Stimulated activated naive CD8-positive, alpha-beta T cell treated with anti-CD3 and anti-CD28 coated beads, Interleukin-15, Interleukin-2, amounts not matched to agents 100 U/mL and 50 U/mL, for 24 hours (primary cell): ENCODE measurements around the gene MYO9B.
"Not testable (repeated sequence)": the region's sequence is repeated elsewhere in the genome, so short reads cannot be mapped to it uniquely, and the experiment has no call there.

Experiments
- ATAC-seq: fragments of 150-1000 bp; cut with Tn5 transposase; one replicate; pipeline ENCODE4 v1.10.0; 2021
- DNase-seq: peaks from one replicate; pipeline ENCODE4 v3.0.0; 2021

Gene MYO9B

GRCh38 chr19:17090583-17090982 lies 15.0 kb downstream of the MYO9B start:
- peak; percentile 51 for DNase-seq
- peak; percentile 86 for ATAC-seq

- DNase-seq = peak; percentile 31
- peak; percentile 47 for ATAC-seq
These were observed 16.3 kb downstream of the MYO9B start for GRCh38 chr19:17091758-17092333.

GRCh38 chr19:17092696-17093095 lies 17.1 kb downstream of the MYO9B start:
- DNase-seq = no peak

GRCh38 chr19:17094694-17095093 lies 19.1 kb downstream of the MYO9B start:
- not testable (repeated sequence) for DNase-seq, ATAC-seq

More at GRCh38 chr19:17092696-17093095, 17.1 kb downstream of the MYO9B start:
- no peak for ATAC-seq

GRCh38 chr19:17095141-17095919 lies 19.8 kb downstream of the MYO9B start:
- ATAC-seq = no peak
- DNase-seq = no peak

GRCh38 chr19:17097593-17098126 lies 22.1 kb downstream of the MYO9B start:
- ATAC-seq (no peak), DNase-seq (no peak)

GRCh38 chr19:17098326-17098725 lies 22.7 kb downstream of the MYO9B start:
- no peak for ATAC-seq
- no peak for DNase-seq

GRCh38 chr19:17101686-17102628 lies 26.4 kb downstream of the MYO9B start:
- DNase-seq (no peak), ATAC-seq (no peak)

- no peak for DNase-seq
- ATAC-seq = no peak
These were observed 27.6 kb downstream of the MYO9B start for GRCh38 chr19:17103177-17103576.

GRCh38 chr19:17104679-17105078 lies 29.1 kb downstream of the MYO9B start:
- no peak for ATAC-seq
- DNase-seq = no peak

GRCh38 chr19:17105556-17105955 lies 30.0 kb downstream of the MYO9B start:
- no peak for DNase-seq
- no peak for ATAC-seq

GRCh38 chr19:17106964-17107363 lies 31.4 kb downstream of the MYO9B start:
- not testable (repeated sequence) for DNase-seq, ATAC-seq

GRCh38 chr19:17107546-17108452 lies 32.2 kb downstream of the MYO9B start:
- DNase-seq = peak; percentile 26
- peak; percentile 59 for ATAC-seq

- ATAC-seq (no peak), DNase-seq (no peak)
These were observed 32.8 kb downstream of the MYO9B start for GRCh38 chr19:17108453-17108784.

GRCh38 chr19:17109300-17109699 lies 33.7 kb downstream of the MYO9B start:
- DNase-seq = no peak
- no peak for ATAC-seq

GRCh38 chr19:17109962-17110598 lies 34.5 kb downstream of the MYO9B start:
- DNase-seq = peak; percentile 53
- ATAC-seq = peak; percentile 55

- ATAC-seq = no peak
- no peak for DNase-seq
These were observed 35.0 kb downstream of the MYO9B start for GRCh38 chr19:17110599-17110966.

GRCh38 chr19:17111766-17112165 lies 36.2 kb downstream of the MYO9B start:
- ATAC-seq (no peak), DNase-seq (no peak)

GRCh38 chr19:17112271-17112670 lies 36.7 kb downstream of the MYO9B start:
- DNase-seq (no peak), ATAC-seq (no peak)

GRCh38 chr19:17112700-17113099 lies 37.1 kb downstream of the MYO9B start:
- ATAC-seq (no peak), DNase-seq (no peak)
